Measurements from ENCODE around the gene CEMP1.

Gene CEMP1

DNA sequence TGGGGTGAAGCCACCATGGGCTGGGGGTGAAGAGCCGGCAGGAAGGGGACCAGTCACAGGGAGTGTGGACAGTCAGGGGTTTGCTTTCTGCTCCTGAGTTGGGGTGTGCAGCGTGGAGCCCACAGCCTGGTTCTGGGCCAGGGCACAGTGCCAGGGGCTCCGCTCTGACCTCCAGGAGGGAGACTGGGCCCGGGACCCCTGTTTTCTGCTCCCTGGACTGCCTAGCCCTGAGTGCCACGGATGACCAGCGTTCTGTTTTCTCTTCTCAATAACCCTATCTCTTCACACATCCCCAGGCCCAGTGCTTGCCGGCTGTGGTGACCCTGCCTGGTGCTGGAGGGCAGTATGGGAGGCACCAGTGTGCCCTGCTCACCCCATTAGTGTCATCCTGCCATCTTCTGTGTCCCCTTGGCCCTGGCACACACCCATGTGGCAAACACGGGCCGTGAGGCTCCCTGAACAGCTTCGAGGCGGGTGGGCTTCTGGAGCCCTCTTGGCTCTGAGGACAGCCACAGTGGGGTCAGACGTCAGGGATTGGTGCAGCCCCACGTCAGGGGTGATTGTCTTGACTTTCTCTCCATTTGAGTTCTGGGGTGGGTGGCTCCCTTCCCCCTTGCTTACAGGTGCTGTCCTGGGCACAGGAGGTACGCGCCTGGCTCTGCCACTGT, 1.1 kb downstream of the CEMP1 start:
- H3K4me1 ChIP-seq (ENCODE audit: control insufficient read depth in 2 of 2, insufficient read depth in 2 of 2, low read length in 2 of 2): peaks cover 7 to 12% of the 10 kb centered on the region in 2 donors
- H3K36me3 ChIP-seq (ENCODE audit: control insufficient read depth in 2 of 2, insufficient read depth in 2 of 2, low read length in 2 of 2): peaks cover 14 to 28% of the 10 kb centered on the region in 2 donors
- no peak overlapping the region for H3K9ac ChIP-seq (ENCODE audit: low read depth in 1 of 2, low read length in 2 of 2)
- H3K27ac ChIP-seq (ENCODE audit: low read depth in 2 of 2, low read length in 2 of 2): no peak overlapping the region
- no peak overlapping the region for H3K4me3 ChIP-seq (ENCODE audit: low read length in 2 of 2)
- no peaks in the 10 kb centered on the region for H3K9me3 ChIP-seq (ENCODE audit: control insufficient read depth in 2 of 2, low read length in 2 of 2)
- H3K27me3 ChIP-seq (ENCODE audit: control insufficient read depth in 2 of 2, insufficient read depth in 2 of 2, low read length in 2 of 2): no peaks in the 10 kb centered on the region

DNA sequence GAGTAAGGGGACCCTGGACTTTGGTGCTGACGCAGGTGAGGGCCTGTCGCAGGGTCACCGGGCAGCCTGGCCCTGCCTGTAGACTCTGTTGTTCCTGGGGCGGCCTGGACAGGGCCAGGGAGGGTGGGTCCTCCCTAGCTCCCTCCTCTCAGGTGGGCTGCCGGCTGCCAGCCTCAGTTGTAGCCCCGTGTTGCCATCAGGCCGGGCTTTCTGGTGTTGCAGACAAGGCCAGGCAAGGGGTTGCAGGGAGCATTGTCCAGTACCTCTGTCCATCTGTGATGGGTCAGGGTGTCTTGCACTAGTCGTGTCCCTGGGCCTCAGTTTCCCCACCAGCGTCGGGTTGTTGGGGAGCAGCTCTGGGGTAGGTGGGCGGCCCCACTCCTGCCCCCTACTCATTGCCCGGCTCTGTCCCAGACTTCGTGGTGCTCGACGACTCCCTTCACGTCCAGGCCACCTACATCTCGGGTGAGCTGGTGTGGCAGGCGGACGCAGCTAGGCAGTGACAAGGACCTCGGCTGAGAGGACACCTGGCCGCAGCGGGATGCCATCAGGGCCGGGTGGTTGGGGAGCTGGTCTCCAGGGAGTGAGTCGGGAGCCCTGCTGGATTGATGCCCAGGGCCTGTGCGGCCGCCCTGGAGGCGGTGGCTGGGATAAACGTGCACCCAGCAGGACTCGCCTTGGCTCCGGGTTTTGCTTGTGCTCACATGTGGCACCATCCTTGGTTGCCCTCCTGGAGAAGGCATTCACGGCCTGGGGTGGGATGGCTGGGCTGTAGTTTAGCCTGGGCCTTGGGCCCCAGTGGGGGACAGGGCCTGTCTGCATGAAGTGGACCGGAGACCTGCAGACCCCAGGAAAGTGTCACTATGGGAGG, 1.9 kb downstream of the CEMP1 start:
- H3K9me3 ChIP-seq (ENCODE audit: control insufficient read depth in 2 of 2, low read length in 2 of 2): no peaks in the 10 kb centered on the region
- H3K36me3 ChIP-seq (ENCODE audit: control insufficient read depth in 2 of 2, insufficient read depth in 2 of 2, low read length in 2 of 2): peaks cover 19 to 28% of the 10 kb centered on the region in 2 donors
- peaks cover 14 to 18% of the 10 kb centered on the region in 2 donors for H3K4me1 ChIP-seq (ENCODE audit: control insufficient read depth in 2 of 2, insufficient read depth in 2 of 2, low read length in 2 of 2)
- H3K4me3 ChIP-seq (ENCODE audit: low read length in 2 of 2): no peak overlapping the region
- H3K27ac ChIP-seq (ENCODE audit: low read depth in 2 of 2, low read length in 2 of 2): no peak overlapping the region
- H3K27me3 ChIP-seq (ENCODE audit: control insufficient read depth in 2 of 2, insufficient read depth in 2 of 2, low read length in 2 of 2): no peaks in the 10 kb centered on the region
- H3K9ac ChIP-seq (ENCODE audit: low read depth in 1 of 2, low read length in 2 of 2): no peak overlapping the region

DNA sequence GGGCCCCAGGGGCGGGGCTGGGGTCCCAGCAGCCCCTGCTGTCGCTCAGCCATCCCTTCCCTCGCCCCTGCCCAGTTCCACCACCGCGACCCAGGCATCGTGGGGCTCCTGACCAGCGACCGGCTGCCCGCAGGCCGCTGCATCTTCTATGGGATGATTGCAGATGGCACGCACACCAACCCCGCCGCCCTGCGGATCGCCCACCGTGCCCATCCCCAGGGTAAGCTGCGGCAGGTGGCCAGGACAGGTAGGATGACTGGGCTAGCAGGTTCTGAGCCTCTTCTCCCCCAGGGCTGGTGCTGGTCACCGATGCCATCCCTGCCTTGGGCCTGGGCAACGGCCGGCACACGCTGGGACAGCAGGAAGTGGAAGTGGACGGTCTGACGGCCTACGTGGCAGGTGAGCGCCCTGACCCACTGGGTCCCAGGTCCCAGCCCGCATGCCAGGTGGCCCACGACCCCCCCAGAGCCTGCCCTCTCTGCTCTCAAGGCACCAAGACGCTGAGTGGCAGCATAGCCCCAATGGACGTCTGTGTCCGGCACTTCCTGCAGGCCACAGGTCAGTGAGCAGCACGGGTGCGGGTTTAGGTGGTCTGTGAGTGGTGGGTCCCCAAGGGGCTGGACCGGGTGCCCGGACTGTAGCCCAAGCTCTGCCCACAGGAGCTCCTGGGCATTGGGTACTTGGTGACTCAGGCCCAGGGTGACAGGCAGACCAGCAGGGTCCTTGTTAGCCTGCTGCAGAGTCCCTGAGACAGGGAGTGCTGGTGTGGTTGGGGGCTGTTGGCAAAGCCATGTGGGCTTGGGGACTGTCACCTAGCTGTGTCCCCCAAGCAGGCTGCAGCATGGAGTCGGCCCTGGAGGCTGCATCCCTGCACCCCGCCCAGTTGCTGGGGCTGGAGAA, 2.8 kb downstream of the CEMP1 start:
- H3K4me3 ChIP-seq (ENCODE audit: low read length in 2 of 2): no peak overlapping the region
- no peaks in the 10 kb centered on the region for H3K9me3 ChIP-seq (ENCODE audit: control insufficient read depth in 2 of 2, low read length in 2 of 2)
- H3K27me3 ChIP-seq (ENCODE audit: control insufficient read depth in 2 of 2, insufficient read depth in 2 of 2, low read length in 2 of 2): no peaks in the 10 kb centered on the region
- H3K9ac ChIP-seq (ENCODE audit: low read depth in 1 of 2, low read length in 2 of 2): no peak overlapping the region
- H3K27ac ChIP-seq (ENCODE audit: low read depth in 2 of 2, low read length in 2 of 2): no peak overlapping the region
- H3K36me3 ChIP-seq (ENCODE audit: control insufficient read depth in 2 of 2, insufficient read depth in 2 of 2, low read length in 2 of 2): peaks cover 27 to 31% of the 10 kb centered on the region in 2 donors
- H3K4me1 ChIP-seq (ENCODE audit: control insufficient read depth in 2 of 2, insufficient read depth in 2 of 2, low read length in 2 of 2): peaks cover 20 to 26% of the 10 kb centered on the region in 2 donors

DNA sequence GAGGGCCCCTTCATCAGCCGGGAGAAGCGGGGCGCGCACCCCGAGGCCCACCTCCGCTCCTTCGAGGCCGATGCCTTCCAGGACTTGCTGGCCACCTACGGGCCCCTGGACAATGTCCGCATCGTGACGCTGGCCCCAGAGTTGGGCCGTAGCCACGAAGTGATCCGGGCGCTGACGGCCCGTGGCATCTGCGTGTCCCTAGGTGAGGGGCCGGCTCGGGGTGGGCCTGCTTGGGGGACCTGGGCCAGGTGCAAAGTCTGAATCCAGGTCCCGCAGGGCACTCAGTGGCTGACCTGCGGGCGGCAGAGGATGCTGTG, 3.5 kb downstream of the CEMP1 start:
- H3K4me1 ChIP-seq (ENCODE audit: control insufficient read depth in 2 of 2, insufficient read depth in 2 of 2, low read length in 2 of 2): peaks cover 20 to 24% of the 10 kb centered on the region in 2 donors
- no peak overlapping the region for H3K4me3 ChIP-seq (ENCODE audit: low read length in 2 of 2)
- H3K9me3 ChIP-seq (ENCODE audit: control insufficient read depth in 2 of 2, low read length in 2 of 2): no peaks in the 10 kb centered on the region
- peaks cover 27 to 34% of the 10 kb centered on the region in 2 donors for H3K36me3 ChIP-seq (ENCODE audit: control insufficient read depth in 2 of 2, insufficient read depth in 2 of 2, low read length in 2 of 2)
- no peak overlapping the region for H3K9ac ChIP-seq (ENCODE audit: low read depth in 1 of 2, low read length in 2 of 2)
- H3K27me3 ChIP-seq (ENCODE audit: control insufficient read depth in 2 of 2, insufficient read depth in 2 of 2, low read length in 2 of 2): no peaks in the 10 kb centered on the region
- no peak overlapping the region for H3K27ac ChIP-seq (ENCODE audit: low read depth in 2 of 2, low read length in 2 of 2)

DNA sequence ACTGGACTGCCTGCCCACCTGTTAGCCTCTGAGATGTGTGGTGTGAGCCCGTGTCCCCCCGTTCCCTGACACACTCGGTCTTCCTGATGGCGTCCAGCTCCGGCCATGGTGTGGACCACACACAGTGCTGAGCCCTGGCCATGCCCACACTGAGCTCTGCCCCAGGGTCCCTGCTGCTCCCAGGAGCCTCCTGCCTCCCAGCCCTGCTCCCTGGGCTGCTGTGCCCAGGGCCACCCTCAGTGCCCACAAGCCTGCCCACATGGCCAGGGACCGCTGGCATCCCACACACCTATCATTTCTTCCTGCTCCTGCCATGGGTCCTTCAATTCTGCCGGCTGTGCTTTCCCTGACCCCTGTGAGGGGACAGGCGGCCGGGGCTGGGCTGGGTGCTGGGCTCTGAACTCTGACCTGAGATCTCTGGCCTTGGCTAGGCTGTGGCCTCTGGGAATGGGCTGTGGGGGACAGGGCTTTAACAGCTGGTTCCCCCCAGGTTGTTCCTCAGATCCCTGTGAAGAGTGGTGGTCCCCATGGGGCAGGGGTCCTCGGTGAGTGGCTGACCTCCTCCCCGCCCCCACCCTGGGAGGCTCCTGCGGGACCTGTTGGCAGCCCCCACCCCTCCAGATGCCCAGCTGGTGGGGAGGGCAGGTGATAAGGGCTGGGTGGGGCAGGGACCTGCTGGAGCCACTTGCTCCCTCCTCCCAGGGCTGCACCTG, 4.0 kb downstream of the CEMP1 start:
- H3K36me3 ChIP-seq (ENCODE audit: control insufficient read depth in 2 of 2, insufficient read depth in 2 of 2, low read length in 2 of 2): peaks cover 27 to 34% of the 10 kb centered on the region in 2 donors
- no peak overlapping the region for H3K4me3 ChIP-seq (ENCODE audit: low read length in 2 of 2)
- no peak overlapping the region for H3K9ac ChIP-seq (ENCODE audit: low read depth in 1 of 2, low read length in 2 of 2)
- H3K27ac ChIP-seq (ENCODE audit: low read depth in 2 of 2, low read length in 2 of 2): no peak overlapping the region
- H3K4me1 ChIP-seq (ENCODE audit: control insufficient read depth in 2 of 2, insufficient read depth in 2 of 2, low read length in 2 of 2): peaks cover 17 to 20% of the 10 kb centered on the region in 2 donors
- no peaks in the 10 kb centered on the region for H3K9me3 ChIP-seq (ENCODE audit: control insufficient read depth in 2 of 2, low read length in 2 of 2)
- H3K27me3 ChIP-seq (ENCODE audit: control insufficient read depth in 2 of 2, insufficient read depth in 2 of 2, low read length in 2 of 2): no peaks in the 10 kb centered on the region

DNA sequence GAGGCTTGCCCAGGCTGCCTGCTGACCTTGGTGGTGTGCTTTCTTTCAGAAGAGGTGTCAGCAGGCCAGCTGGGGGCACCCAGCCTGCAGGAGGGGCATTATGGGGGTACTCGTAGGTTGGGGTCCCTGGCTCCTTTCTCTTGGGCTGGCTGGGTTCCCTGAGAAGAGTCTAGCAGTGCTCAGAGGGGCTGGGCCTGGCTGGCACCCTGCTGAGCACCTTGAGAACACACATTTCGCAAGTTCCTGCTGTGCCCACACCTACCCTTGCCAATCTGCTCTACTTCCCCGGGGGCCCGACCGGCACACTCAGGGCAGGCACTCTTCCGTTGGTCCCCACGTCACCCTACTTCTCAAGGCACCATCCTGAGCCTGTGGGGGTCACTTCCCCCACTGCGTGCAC, 5.1 kb downstream of the CEMP1 start:
- peaks cover 15 to 19% of the 10 kb centered on the region in 2 donors for H3K4me1 ChIP-seq (ENCODE audit: control insufficient read depth in 2 of 2, insufficient read depth in 2 of 2, low read length in 2 of 2)
- no peaks in the 10 kb centered on the region for H3K9me3 ChIP-seq (ENCODE audit: control insufficient read depth in 2 of 2, low read length in 2 of 2)
- no peaks in the 10 kb centered on the region for H3K27me3 ChIP-seq (ENCODE audit: control insufficient read depth in 2 of 2, insufficient read depth in 2 of 2, low read length in 2 of 2)
- H3K4me3 ChIP-seq (ENCODE audit: low read length in 2 of 2): no peak overlapping the region
- peaks cover 27 to 36% of the 10 kb centered on the region in 2 donors for H3K36me3 ChIP-seq (ENCODE audit: control insufficient read depth in 2 of 2, insufficient read depth in 2 of 2, low read length in 2 of 2)
- H3K9ac ChIP-seq (ENCODE audit: low read depth in 1 of 2, low read length in 2 of 2): no peak overlapping the region
- H3K27ac ChIP-seq (ENCODE audit: low read depth in 2 of 2, low read length in 2 of 2): no peak overlapping the region

DNA sequence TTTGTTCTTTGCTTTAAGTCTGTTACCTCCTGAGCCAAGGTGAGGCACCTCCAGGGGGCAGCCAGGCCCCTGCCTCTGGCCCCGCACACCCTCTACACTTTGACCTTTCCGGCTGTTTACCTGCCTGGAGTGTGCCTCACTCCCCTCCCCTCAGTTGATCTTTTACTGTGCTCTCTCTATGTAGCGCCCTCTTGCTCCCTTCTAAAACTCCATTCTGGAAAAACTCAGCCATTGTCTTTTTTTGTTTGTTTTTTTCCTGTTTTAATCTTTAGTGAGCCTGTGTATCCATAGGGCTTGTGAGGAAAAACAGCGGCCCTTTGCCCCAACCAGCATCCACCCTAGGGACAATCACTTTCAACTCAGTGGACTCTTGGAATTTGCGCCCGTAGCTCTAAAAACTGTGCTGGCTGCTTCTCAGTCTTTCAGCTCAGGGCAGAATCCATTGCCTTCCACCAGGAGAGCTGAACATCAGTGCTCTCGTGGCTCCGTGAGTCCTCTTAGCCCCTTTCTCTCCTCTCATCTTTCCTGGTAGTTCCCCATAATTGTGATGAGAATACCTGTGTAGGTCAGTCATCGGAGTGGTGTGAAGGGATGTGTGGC, 6.8 kb downstream of the CEMP1 start:
- no peaks in the 10 kb centered on the region for H3K27me3 ChIP-seq (ENCODE audit: control insufficient read depth in 2 of 2, insufficient read depth in 2 of 2, low read length in 2 of 2)
- H3K27ac ChIP-seq (ENCODE audit: low read depth in 2 of 2, low read length in 2 of 2): peak overlapping the region in 1 of 2 donors; percentile 13

DNA sequence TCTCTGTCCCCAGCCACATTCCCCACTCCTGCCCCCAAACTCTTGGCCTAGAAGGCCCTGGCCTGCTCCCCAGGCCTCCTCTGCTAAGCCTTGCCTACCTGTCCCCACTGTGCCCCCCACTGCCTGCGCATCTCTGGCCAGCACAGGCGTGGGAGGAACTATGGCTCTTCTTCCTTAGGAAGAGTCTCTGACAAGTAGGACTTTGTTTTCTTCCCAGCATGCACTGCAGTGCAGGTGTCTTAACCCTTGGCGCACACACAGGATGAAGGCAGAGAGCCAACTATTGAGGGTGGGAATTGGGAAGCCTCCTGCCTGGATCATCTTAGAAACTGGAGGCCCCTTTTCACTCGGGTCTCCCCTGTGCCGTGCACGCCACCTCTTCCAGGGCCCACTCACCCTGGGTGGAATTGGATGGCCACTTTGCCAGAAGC, 7.4 kb downstream of the CEMP1 start:
- H3K27ac ChIP-seq (ENCODE audit: low read depth in 2 of 2, low read length in 2 of 2): peak overlapping the region in 1 of 2 donors; percentile 32
- H3K9ac ChIP-seq (ENCODE audit: low read depth in 1 of 2, low read length in 2 of 2): no peak overlapping the region
- H3K27me3 ChIP-seq (ENCODE audit: control insufficient read depth in 2 of 2, insufficient read depth in 2 of 2, low read length in 2 of 2): no peaks in the 10 kb centered on the region
- no peak overlapping the region for H3K4me3 ChIP-seq (ENCODE audit: low read length in 2 of 2)
- peaks cover 27 to 33% of the 10 kb centered on the region in 2 donors for H3K36me3 ChIP-seq (ENCODE audit: control insufficient read depth in 2 of 2, insufficient read depth in 2 of 2, low read length in 2 of 2)
- H3K4me1 ChIP-seq (ENCODE audit: control insufficient read depth in 2 of 2, insufficient read depth in 2 of 2, low read length in 2 of 2): peaks cover 28 to 29% of the 10 kb centered on the region in 2 donors
- H3K9me3 ChIP-seq (ENCODE audit: control insufficient read depth in 2 of 2, low read length in 2 of 2): no peaks in the 10 kb centered on the region

More for the DNA sequence above, 6.8 kb downstream of the CEMP1 start:
- Histone ChIP-seq H3K9ac (ENCODE audit: low read depth in 1 of 2, low read length in 2 of 2) (peak overlapping the region in 1 of 2 donors; percentile 5), H3K4me3 (ENCODE audit: low read length in 2 of 2) (no peak overlapping the region), H3K36me3 (ENCODE audit: control insufficient read depth in 2 of 2, insufficient read depth in 2 of 2, low read length in 2 of 2) (peaks cover 27 to 34% of the 10 kb centered on the region in 2 donors), H3K4me1 (ENCODE audit: control insufficient read depth in 2 of 2, insufficient read depth in 2 of 2, low read length in 2 of 2) (peaks cover 21 to 23% of the 10 kb centered on the region in 2 donors), H3K9me3 (ENCODE audit: control insufficient read depth in 2 of 2, low read length in 2 of 2) (no peaks in the 10 kb centered on the region)
